Myocyte (in vitro differentiated cells): ENCODE results near the gene CACNA2D1. TPM values are rescaled to one million over a fixed set of nuclear protein-coding genes. Genes with fewer than 3 reads are reported as not detected.
"Not testable (repeated sequence)": the region's sequence is repeated elsewhere in the genome, so short reads cannot be mapped to it uniquely, and the experiment has no call there.

Experiments
- DNase-seq: peaks from one replicate; pipeline ENCODE4 v3.0.0-alpha.2; 2012; ENCODE audit warnings: low read depth
- total RNA-seq: library from RNA; depleted of rRNA; stranded (reverse); fragments of >200 nt; gene quantifications from 2 replicates; pipeline ENCODE4 v1.2.3, GENCODE V29; 2014

CACNA2D1 gene
- total RNA-seq, 1 donor from 2014 or later, result 231 TPM

GRCh38 chr7:82434275-82435022 lies 9.1 kb downstream of the CACNA2D1 start:
- DNase-seq, result no peak

GRCh38 chr7:82433507-82433906 lies 10.1 kb downstream of the CACNA2D1 start:
- no peak for DNase-seq

- DNase-seq, result not testable (repeated sequence)
These were observed 10.8 kb downstream of the CACNA2D1 start for GRCh38 chr7:82432743-82433142.

GRCh38 chr7:82430500-82431465 lies 12.8 kb downstream of the CACNA2D1 start:
- DNase-seq, result peak; percentile 67

- no peak for DNase-seq
These were observed 14.2 kb downstream of the CACNA2D1 start for GRCh38 chr7:82429408-82429807.

GRCh38 chr7:82428186-82428961 lies 15.2 kb downstream of the CACNA2D1 start:
- DNase-seq, result peak; percentile 61

- DNase-seq, result no peak
These were observed 20.1 kb downstream of the CACNA2D1 start for GRCh38 chr7:82423446-82423845.

- DNase-seq, result no peak
These were observed 24.4 kb downstream of the CACNA2D1 start for GRCh38 chr7:82419200-82419599.

- no peak for DNase-seq
These were observed 25.7 kb downstream of the CACNA2D1 start for GRCh38 chr7:82417898-82418297.

GRCh38 chr7:82416402-82416801 lies 27.2 kb downstream of the CACNA2D1 start:
- DNase-seq, result no peak

- DNase-seq, result no peak
These were observed 29.2 kb downstream of the CACNA2D1 start for GRCh38 chr7:82414389-82414788.

GRCh38 chr7:82413237-82413636 lies 30.3 kb downstream of the CACNA2D1 start:
- DNase-seq, result peak; percentile 59

GRCh38 chr7:82411732-82412131 lies 31.8 kb downstream of the CACNA2D1 start:
- no peak for DNase-seq

GRCh38 chr7:82410461-82410860 lies 33.1 kb downstream of the CACNA2D1 start:
- DNase-seq, result peak; percentile 94

GRCh38 chr7:82406937-82407336 lies 36.6 kb downstream of the CACNA2D1 start:
- DNase-seq, result peak; percentile 54

- DNase-seq, result peak; percentile 49
These were observed 38.3 kb downstream of the CACNA2D1 start for GRCh38 chr7:82405301-82405700.

GRCh38 chr7:82404652-82405051 lies 38.9 kb downstream of the CACNA2D1 start:
- peak; percentile 95 for DNase-seq

GRCh38 chr7:82404094-82404493 lies 39.5 kb downstream of the CACNA2D1 start:
- DNase-seq, result peak; percentile 37

GRCh38 chr7:82397879-82398524 lies 45.6 kb downstream of the CACNA2D1 start:
- DNase-seq, result no peak

GRCh38 chr7:82396343-82396742 lies 47.2 kb downstream of the CACNA2D1 start:
- DNase-seq, result no peak

- DNase-seq, result no peak
These were observed 48.4 kb downstream of the CACNA2D1 start for GRCh38 chr7:82395147-82395546.
